Kidney (tissue), 14 donors: ENCODE results near the gene PRTN3. TPM values are rescaled to one million over a fixed set of nuclear protein-coding genes. Genes with fewer than 3 reads are reported as not detected.

ENCODE experiments used
- DNase-seq, 5 donors: peaks; one replicate each; pipeline ENCODE4 v3.0.0-alpha.2; 2013 to 2020
- FAIRE-seq: peaks from 2 replicates; lab custom pipeline; 2012; peaks lifted over from hg19 to GRCh38; lab: Jason Lieb, UNC
- H3K27ac ChIP-seq, 2 donors: one replicate each; pipeline ENCODE4 v1.7.0; 2013; ENCODE audit warnings: low read depth in 2 of 2, low read length in 2 of 2, inconsistent platforms in 1 of 2
- H3K27me3 ChIP-seq: one replicate; pipeline ENCODE4 v1.7.1; 2013; ENCODE audit warnings: low read length, inconsistent platforms; ENCODE audit not compliant: control insufficient read depth, insufficient read depth
- H3K36me3 ChIP-seq, 3 donors: one replicate each; pipeline versions ENCODE4 v1.7.0 to v1.7.1; 2013; ENCODE audit warnings: low read length in 3 of 3, control low read depth in 1 of 3, inconsistent platforms in 1 of 3; ENCODE audit not compliant: insufficient read depth in 3 of 3, control insufficient read depth in 2 of 3
- H3K4me1 ChIP-seq, 3 donors: one replicate each; pipeline versions ENCODE4 v1.7.0 to v1.7.1; 2013; ENCODE audit warnings: low read length in 3 of 3, inconsistent platforms in 1 of 3, low read depth in 1 of 3; ENCODE audit not compliant: control insufficient read depth in 2 of 3, insufficient read depth in 2 of 3
- H3K4me3 ChIP-seq, 3 donors: one replicate each; pipeline versions ENCODE4 v1.7.0 to v1.8.1; 2013; ENCODE audit warnings: low read length in 3 of 3, control low read depth in 1 of 3, inconsistent platforms in 1 of 3
- H3K9ac ChIP-seq, 3 donors: one replicate each; pipeline versions ENCODE4 v1.7.0 to v1.7.1; 2013; ENCODE audit warnings: low read length in 3 of 3, control low read depth in 1 of 3, inconsistent platforms in 1 of 3
- H3K9me3 ChIP-seq, 3 donors: one replicate each; pipeline versions ENCODE4 v1.7.0 to v1.7.1; 2013; ENCODE audit warnings: low read length in 3 of 3, control low read depth in 1 of 3, inconsistent platforms in 1 of 3; ENCODE audit not compliant: control insufficient read depth in 2 of 3, insufficient read depth in 1 of 3
- CTCF ChIP-seq: IDR thresholded peaks from 3 replicates; pipeline ENCODE4 v1.5.1; 2012; ENCODE audit warnings: mild to moderate bottlenecking, moderate library complexity, borderline replicate concordance; ENCODE audit not compliant: insufficient read depth; ENCODE audit errors: extremely low read depth
- intact Hi-C: fragments of 100-400 bp; cut with DNase I; formaldehyde crosslinking; loops from one replicate; pipeline ENCODE4 v1.11.1; 2022
- polyA plus RNA-seq: library from polyadenylated mRNA; stranded (reverse); fragments of 350-450 nt; fragmentation: Illumina TruSeq; extraction: RNeasy Lipid Tissue Mini Kit (QIAGEN cat#74804); gene quantifications from one replicate; pipeline ENCODE4 v1.2.3, GENCODE V29; 2014; ENCODE audit warnings: low read depth, low replicate concordance; ENCODE audit not compliant: insufficient read depth
- total RNA-seq: library from RNA; stranded (reverse); fragmentation: NEBNext Ultra II Directional; extraction: Animal tissue kit (Norgen Biotek cat#: 25700); gene quantifications from one replicate; pipeline ENCODE4 v1.2.1, GENCODE V29; 2021
- donor health status: control.
- donor health status: control.
- donor health status: control.
- donor health status: control.
- donor health status: control.
- donor health status: DM: yes; HTN: yes; CAD: no.
- donor health status: Normal renal cell carcinoma (clear cell type).

Gene PRTN3
- total and polyA plus RNA-seq, 2 donors from 2014 or later = not detected

- H3K4me1 ChIP-seq = peaks cover 0 to 9% (median 0%) of the 10 kb centered on the region in 3 donors
- DNase-seq (peak in 1 of 5 donors; percentile 61), FAIRE-seq (no peak)
- H3K9me3 ChIP-seq = no peaks in the 10 kb centered on the region
- peak overlapping the region in 1 of 3 donors; percentile 7 for H3K9ac ChIP-seq
- intact Hi-C loops = no loop called here
- no peaks in the 10 kb centered on the region for H3K27me3 ChIP-seq
- TF ChIP-seq CTCF = no peak
- no peak overlapping the region for H3K4me3 ChIP-seq
- no peaks in the 10 kb centered on the region for H3K36me3 ChIP-seq
- peak overlapping the region in 1 of 2 donors; percentile 65 for H3K27ac ChIP-seq
Measured at GRCh38 chr19:792306-792885, 48.4 kb upstream of the PRTN3 start.

- H3K27ac ChIP-seq = no peak overlapping the region
- DNase-seq (peak in 2 of 5 donors; percentile 62 to 68), FAIRE-seq (no peak)
- H3K9me3 ChIP-seq = no peaks in the 10 kb centered on the region
- no peak overlapping the region for H3K9ac ChIP-seq
- H3K36me3 ChIP-seq = no peaks in the 10 kb centered on the region
- no peaks in the 10 kb centered on the region for H3K27me3 ChIP-seq
- no peak overlapping the region for H3K4me3 ChIP-seq
- TF ChIP-seq CTCF = no peak
- peaks cover 0 to 7% (median 0%) of the 10 kb centered on the region in 3 donors for H3K4me1 ChIP-seq
- intact Hi-C loops = no loop called here
Measured at GRCh38 chr19:793806-794205, 47.0 kb upstream of the PRTN3 start.

GRCh38 chr19:795073-795611 is 45.7 kb upstream of the PRTN3 start:
- intact Hi-C loops = no loop called here
- Histone ChIP-seq H3K27me3 (no peaks in the 10 kb centered on the region), H3K4me3 (no peak overlapping the region), H3K27ac (no peak overlapping the region), H3K9me3 (no peaks in the 10 kb centered on the region), H3K36me3 (no peaks in the 10 kb centered on the region), H3K9ac (no peak overlapping the region), H3K4me1 (peaks cover 0 to 13% (median 4%) of the 10 kb centered on the region in 3 donors)
- no peak for TF ChIP-seq CTCF
- DNase-seq (peak in 2 of 5 donors; percentile 62 to 79), FAIRE-seq (no peak)
